ENCODE results near the gene RLN3.

RLN3 gene

GRCh38 chr19:14054099-14054498 is 26.2 kb downstream of the RLN3 start:
- no peak for DNase-seq (ENCODE audit: low read depth in 3 of 3)

GRCh38 chr19:14054721-14055120 is 26.8 kb downstream of the RLN3 start:
- no peak for DNase-seq (ENCODE audit: low read depth in 3 of 3)

- no peak for DNase-seq (ENCODE audit: low read depth in 3 of 3)
These were observed 27.4 kb downstream of the RLN3 start for GRCh38 chr19:14055396-14055795.

- DNase-seq (ENCODE audit: low read depth in 3 of 3): no peak
These were observed 28.2 kb downstream of the RLN3 start for GRCh38 chr19:14056069-14056666.

- DNase-seq (ENCODE audit: low read depth in 3 of 3): no peak
These were observed 28.9 kb downstream of the RLN3 start for GRCh38 chr19:14056741-14057356.

GRCh38 chr19:14058182-14059092 is 30.5 kb downstream of the RLN3 start:
- no peak for DNase-seq (ENCODE audit: low read depth in 3 of 3)

- DNase-seq (ENCODE audit: low read depth in 3 of 3): peak in 1 of 3 experiments; percentile 54
These were observed 31.1 kb downstream of the RLN3 start for GRCh38 chr19:14059093-14059480.

- DNase-seq (ENCODE audit: low read depth in 3 of 3): no peak
These were observed 31.8 kb downstream of the RLN3 start for GRCh38 chr19:14059652-14060155.

- no peak for DNase-seq (ENCODE audit: low read depth in 3 of 3)
These were observed 33.3 kb downstream of the RLN3 start for GRCh38 chr19:14061081-14061749.

- no peak for DNase-seq (ENCODE audit: low read depth in 3 of 3)
These were observed 34.0 kb downstream of the RLN3 start, which contains the start of gene PALM3 for GRCh38 chr19:14061751-14062557. PALM3 (minus strand) TSS chr19:14062076; CDS start chr19:14061980, 96 bp downstream.

GRCh38 chr19:14062558-14062855 is 34.6 kb downstream of the RLN3 start:
- DNase-seq (ENCODE audit: low read depth in 3 of 3): no peak

- no peak for DNase-seq (ENCODE audit: low read depth in 3 of 3)
These were observed 35.2 kb downstream of the RLN3 start for GRCh38 chr19:14063105-14063504.

- no peak for DNase-seq (ENCODE audit: low read depth in 3 of 3)
These were observed 38.2 kb downstream of the RLN3 start for GRCh38 chr19:14066134-14066533.

- no peak for DNase-seq (ENCODE audit: low read depth in 3 of 3)
These were observed 42.5 kb downstream of the RLN3 start for GRCh38 chr19:14070268-14071050.

GRCh38 chr19:14072535-14073260 is 44.8 kb downstream of the RLN3 start, which contains the start of gene MISP3:
MISP3 (plus strand) TSS chr19:14072786; CDS start chr19:14073310, 524 bp downstream.
- peak in 1 of 3 experiments; percentile 55 for DNase-seq (ENCODE audit: low read depth in 3 of 3)

GRCh38 chr19:14073261-14073924 is 45.4 kb downstream of the RLN3 start:
- DNase-seq (ENCODE audit: low read depth in 3 of 3): peak in 2 of 3 experiments; percentile 59 to 73

- DNase-seq (ENCODE audit: low read depth in 3 of 3): peak in 1 of 3 experiments; percentile 40
These were observed 46.2 kb downstream of the RLN3 start for GRCh38 chr19:14073925-14074838.

- DNase-seq (ENCODE audit: low read depth in 3 of 3): no peak
These were observed 50.5 kb downstream of the RLN3 start for GRCh38 chr19:14078411-14078810.

Measured in stimulated activated CD4-positive, alpha-beta T cell treated with anti-CD3 and anti-CD28 coated beads, TNF-alpha, amount 100 ng/mL, for 24 hours (primary cell).